Cerebellar cortex (tissue), 1 donor: Measurements from ENCODE around the gene KRTAP9-7.
A peak's percentile ranks its signal among the peaks of the same experiment; 100 is the strongest.

Experiments used
- DNase-seq: peaks from one replicate; pipeline ENCODE4 v3.0.0-alpha.2; 2015; ENCODE audit warnings: low spot score

The KRTAP9-7 gene

GRCh38 chr17:41271858-41272257 is 3.6 kb upstream of the KRTAP9-7 start:
- DNase-seq = no peak

GRCh38 chr17:41278176-41278955 is 2.9 kb downstream of the KRTAP9-7 start:
- no peak for DNase-seq

- no peak for DNase-seq
Measured at GRCh38 chr17:41284043-41284442, 8.5 kb downstream of the KRTAP9-7 start.

GRCh38 chr17:41284546-41284945 is 9.0 kb downstream of the KRTAP9-7 start:
- no peak for DNase-seq

GRCh38 chr17:41287050-41287449 is 11.6 kb downstream of the KRTAP9-7 start:
- DNase-seq = no peak

- no peak for DNase-seq
Measured at GRCh38 chr17:41294016-41294415, 18.5 kb downstream of the KRTAP9-7 start.

GRCh38 chr17:41296846-41297245 is 21.3 kb downstream of the KRTAP9-7 start:
- DNase-seq = no peak

- DNase-seq = no peak
Measured at GRCh38 chr17:41298458-41299135, 23.1 kb downstream of the KRTAP9-7 start.

- DNase-seq = no peak
Measured at GRCh38 chr17:41301204-41301790, 25.8 kb downstream of the KRTAP9-7 start.

- DNase-seq = peak; percentile 98
Measured at GRCh38 chr17:41301916-41302901, 26.7 kb downstream of the KRTAP9-7 start, which contains the start of gene KRTAP29-1. Gene KRTAP29-1, minus strand, starts transcription at chr17:41302851. Its CDS starts 0 bp downstream, at chr17:41302851.

- peak; percentile 76 for DNase-seq
Measured at GRCh38 chr17:41302981-41303380, 27.5 kb downstream of the KRTAP9-7 start.

GRCh38 chr17:41304091-41304490 is 28.6 kb downstream of the KRTAP9-7 start:
- peak; percentile 35 for DNase-seq

- DNase-seq = peak; percentile 87
Measured at GRCh38 chr17:41307647-41308046, 32.1 kb downstream of the KRTAP9-7 start.

- peak; percentile 93 for DNase-seq
Measured at GRCh38 chr17:41308251-41308917, 32.9 kb downstream of the KRTAP9-7 start.

- DNase-seq = peak; percentile 58
Measured at GRCh38 chr17:41308918-41309359, 33.4 kb downstream of the KRTAP9-7 start, which contains the start of gene KRTAP16-1. Gene KRTAP16-1, minus strand, starts transcription at chr17:41309309. Its CDS starts 56 bp downstream, at chr17:41309253.

GRCh38 chr17:41311111-41311510 is 35.6 kb downstream of the KRTAP9-7 start:
- DNase-seq = no peak

- DNase-seq = no peak
Measured at GRCh38 chr17:41315204-41315794, 39.8 kb downstream of the KRTAP9-7 start, which contains the start of gene KRTAP17-1. Gene KRTAP17-1, minus strand, starts transcription at chr17:41315710. Its CDS starts 60 bp downstream, at chr17:41315650.

- DNase-seq = no peak
Measured at GRCh38 chr17:41315814-41316445, 40.4 kb downstream of the KRTAP9-7 start.

GRCh38 chr17:41318231-41318630 is 42.7 kb downstream of the KRTAP9-7 start:
- DNase-seq = no peak
